ENCODE data around the gene LRP3. TPM values are rescaled to one million over a fixed set of nuclear protein-coding genes. Genes with fewer than 3 reads are reported as not detected.

Gene LRP3
- total RNA-seq, 1 experiment from 2014 or later, result 29.0 TPM

- no peak for TF ChIP-seq RAD21 (IDR thresholded peaks at IDR 0.05; ENCODE audit: low read depth)
- intact Hi-C loops (cut with micrococcal nuclease), result no loop called here
- no peak overlapping the region for H3K9ac ChIP-seq (ENCODE audit: low read length)
- RAD21 ChIA-PET (ENCODE audit: low non-redundant PET in 1 of 2, low total read pairs in 2 of 2, uncharacterized antibody in 2 of 2, unreplicated experiment in 2 of 2), result no interaction called here
- no peaks in the 10 kb centered on the region for H4K20me1 ChIP-seq (ENCODE audit: insufficient read depth)
- POLR2A ChIA-PET, result no interaction called here
- H3K36me3 ChIP-seq (ENCODE audit: control insufficient read depth in 1 of 2, insufficient read depth in 2 of 2, low read length in 2 of 2), result peaks cover 0 to 6% of the 10 kb centered on the region in 2 experiments; a peak in 2 of 4 replicates
- no peaks in the 10 kb centered on the region for H3K9me2 ChIP-seq (ENCODE audit: insufficient read depth)
- CTCF ChIA-PET, result interaction anchor here (1.2 kb wide), 1 partner anchor 19 kb away, joined by 3 read pairs; no protein-coding TSS in a partner anchor
- H3K4me1 ChIP-seq (ENCODE audit: control insufficient read depth in 1 of 2, insufficient read depth in 2 of 2, low read length in 2 of 2), result peaks cover 0 to 5% of the 10 kb centered on the region in 2 experiments; a peak in 2 of 4 replicates
- BruUV-seq (replicated peaks), result no TSS peak
- H3K27ac ChIP-seq (ENCODE audit: low read depth, low read length), result no peak overlapping the region
- DNase-seq (ENCODE audit: low read depth, low spot score) (no peak), ATAC-seq (no peak)
- no peak overlapping the region for H3K4me2 ChIP-seq (ENCODE audit: low read length)
- no peaks in the 10 kb centered on the region for H3K9me3 ChIP-seq (ENCODE audit: control insufficient read depth in 1 of 2, insufficient read depth in 1 of 2, low read depth in 1 of 2, low read length in 2 of 2)
- H3K27me3 ChIP-seq (ENCODE audit: insufficient read depth, low read length), result no peaks in the 10 kb centered on the region
- no peak overlapping the region for H3K4me3 ChIP-seq (replicated peaks in 1 of 2; ENCODE audit: low read depth in 1 of 2, low read length in 2 of 2)
- no peak overlapping the region for H2AFZ ChIP-seq (ENCODE audit: low read depth, low read length, poor library complexity, severe bottlenecking)
- no peaks in the 10 kb centered on the region; the same call in 1 of the 2 replicates for H3K79me2 ChIP-seq (ENCODE audit: insufficient read depth, low read length)
Observed at GRCh38 chr19:33203529-33203928, 9.4 kb downstream of the LRP3 start.

GRCh38 chr19:33204136-33204973 is 10.2 kb downstream of the LRP3 start:
- Histone ChIP-seq H3K9ac (ENCODE audit: low read length) (no peak overlapping the region), H2AFZ (ENCODE audit: low read depth, low read length, poor library complexity, severe bottlenecking) (no peak overlapping the region), H3K9me2 (ENCODE audit: insufficient read depth) (no peaks in the 10 kb centered on the region), H3K79me2 (ENCODE audit: insufficient read depth, low read length) (no peaks in the 10 kb centered on the region; the same call in 1 of the 2 replicates), H4K20me1 (ENCODE audit: insufficient read depth) (no peaks in the 10 kb centered on the region), H3K4me1 (ENCODE audit: control insufficient read depth in 1 of 2, insufficient read depth in 2 of 2, low read length in 2 of 2) (peaks cover 0 to 5% of the 10 kb centered on the region in 2 experiments; a peak in 2 of 4 replicates), H3K27ac (ENCODE audit: low read depth, low read length) (no peak overlapping the region), H3K27me3 (ENCODE audit: insufficient read depth, low read length) (no peaks in the 10 kb centered on the region), H3K4me3 (replicated peaks in 1 of 2; ENCODE audit: low read depth in 1 of 2, low read length in 2 of 2) (no peak overlapping the region), H3K9me3 (ENCODE audit: control insufficient read depth in 1 of 2, insufficient read depth in 1 of 2, low read depth in 1 of 2, low read length in 2 of 2) (no peaks in the 10 kb centered on the region), H3K36me3 (ENCODE audit: control insufficient read depth in 1 of 2, insufficient read depth in 2 of 2, low read length in 2 of 2) (peaks cover 0 to 6% of the 10 kb centered on the region in 2 experiments; a peak in 2 of 4 replicates), H3K4me2 (ENCODE audit: low read length) (no peak overlapping the region)
- TF ChIP-seq CEBPB (IDR thresholded peaks at IDR 0.05; ENCODE audit: low read depth) (no peak), SIN3A (IDR thresholded peaks at IDR 0.05; ENCODE audit: low read depth) (no peak), EGR1 (IDR thresholded peaks at IDR 0.05; ENCODE audit: low read depth) (no peak), CTCF (IDR thresholded peaks at IDR 0.05 in 2 of 3, conservative IDR thresholded peaks at IDR 0.05 in 1 of 3; ENCODE audit: borderline replicate concordance in 1 of 3, insufficient read depth in 1 of 3, low read depth in 2 of 3, low read length in 2 of 3) (no peak), SP1 (IDR thresholded peaks at IDR 0.05; ENCODE audit: low read depth) (no peak), EZH2phosphoT487 (IDR thresholded peaks at IDR 0.05; ENCODE audit: borderline replicate concordance) (no peak), SRF (IDR thresholded peaks at IDR 0.05; ENCODE audit: low read depth) (no peak), POLR2AphosphoS5 (IDR thresholded peaks at IDR 0.05; ENCODE audit: low read depth, low read length) (no peak), TCF7L2 (IDR thresholded peaks at IDR 0.05; ENCODE audit: borderline replicate concordance, extremely low read depth, insufficient read depth, insufficient read length) (no peak), ATF3 (IDR thresholded peaks at IDR 0.05) (no peak)
- ChIA-PET POLR2A (no interaction called here), RAD21 (ENCODE audit: low non-redundant PET in 1 of 2, low total read pairs in 2 of 2, uncharacterized antibody in 2 of 2, unreplicated experiment in 2 of 2) (no interaction called here), CTCF (interaction anchor here (1.2 kb wide), 1 partner anchor 20 kb away, joined by 3 read pairs; no protein-coding TSS in a partner anchor)
- no peak for DNase-seq (ENCODE audit: low read depth, low spot score)
- BruUV-seq (replicated peaks), result no TSS peak
- intact Hi-C loops (cut with micrococcal nuclease), result no loop called here
- ATAC-seq, result no peak

Measured in HCT116 (cell line).